SK-N-SH treated with all-trans-retinoic acid at 6 μM for 48 hours (cell line): ENCODE results near the gene BTBD19.
"Not testable (repeated sequence)": the region's sequence is repeated elsewhere in the genome, so short reads cannot be mapped to it uniquely, and the experiment has no call there.

Experiments used
- ATAC-seq: fragments of 200-7000 bp; cut with Tn5 transposase; 3 replicates; pipeline ENCODE4 v1.9.1; 2020; ENCODE audit warnings: mild to moderate bottlenecking, moderate library complexity
- BACH2 ChIP-seq: fragments of 250-450 bp; sonication (Bioruptor Pico); IDR thresholded peaks from 2 replicates; pipeline ENCODE4 v1.9.0; 2021; ENCODE audit warnings: mild to moderate bottlenecking, borderline replicate concordance
- CREB5 ChIP-seq: fragments of 250-450 bp; sonication (Bioruptor Pico); IDR thresholded peaks from 2 replicates; pipeline ENCODE4 v1.5.1; 2020; ENCODE audit warnings: low read depth, mild to moderate bottlenecking, moderate library complexity
- CSDC2 ChIP-seq: fragments of 250-450 bp; sonication (Bioruptor Pico); IDR thresholded peaks from 2 replicates; pipeline ENCODE4 v1.5.0; 2020; ENCODE audit warnings: mild to moderate bottlenecking, moderate library complexity
- CSRNP3 ChIP-seq: fragments of 250-450 bp; sonication (Bioruptor Pico); IDR thresholded peaks from 2 replicates; pipeline ENCODE4 v1.5.1; 2021; ENCODE audit warnings: mild to moderate bottlenecking, moderate library complexity
- GLIS3 ChIP-seq: fragments of 250-450 bp; sonication (Bioruptor Pico); IDR thresholded peaks from 2 replicates; pipeline ENCODE4 v1.5.0; 2020; ENCODE audit warnings: mild to moderate bottlenecking, moderate library complexity
- ISL1 ChIP-seq: fragments of 250-450 bp; sonication (Bioruptor Pico); IDR thresholded peaks from 2 replicates; pipeline ENCODE4 v2.1.2; 2022; ENCODE audit warnings: mild to moderate bottlenecking, moderate library complexity
- OSR1 ChIP-seq: fragments of 250-450 bp; sonication (Bioruptor Pico); IDR thresholded peaks from 2 replicates; pipeline ENCODE4 v1.8.0; 2022; ENCODE audit warnings: moderate library complexity, mild to moderate bottlenecking, inconsistent platforms
- PPARA ChIP-seq: fragments of 250-450 bp; sonication (Bioruptor Pico); IDR thresholded peaks from 2 replicates; pipeline ENCODE4 v1.5.0; 2020; ENCODE audit warnings: mild to moderate bottlenecking, borderline replicate concordance
- SNAI2 ChIP-seq: fragments of 250-450 bp; sonication (Bioruptor Pico); IDR thresholded peaks from 2 replicates; pipeline ENCODE4 v1.5.0; 2020; ENCODE audit warnings: mild to moderate bottlenecking, moderate library complexity
- TOX ChIP-seq: fragments of 250-450 bp; sonication (Bioruptor Pico); IDR thresholded peaks from 2 replicates; pipeline ENCODE4 v1.8.0; 2021; ENCODE audit warnings: mild to moderate bottlenecking, moderate library complexity, borderline replicate concordance
- TSHZ2 ChIP-seq: fragments of 250-450 bp; sonication (Bioruptor Pico); IDR thresholded peaks from 2 replicates; pipeline ENCODE4 v1.5.0; 2020; ENCODE audit warnings: mild to moderate bottlenecking, moderate library complexity
- ZC3H10 ChIP-seq: fragments of 250-450 bp; sonication (Bioruptor Pico); IDR thresholded peaks from 2 replicates; pipeline ENCODE4 v1.5.1; 2021; ENCODE audit warnings: mild to moderate bottlenecking, moderate library complexity
- ZFP3 ChIP-seq: fragments of 250-450 bp; sonication (Bioruptor Pico); IDR thresholded peaks from 2 replicates; pipeline ENCODE4 v1.5.0; 2020; ENCODE audit warnings: mild to moderate bottlenecking, moderate library complexity
- ZFP30 ChIP-seq: fragments of 450-650 bp; formaldehyde crosslinking; IDR thresholded peaks from 2 replicates; pipeline ENCODE4 v1.5.0; 2022; ENCODE audit warnings: mild to moderate bottlenecking, moderate library complexity
- ZNF565 ChIP-seq: fragments of 450-650 bp; formaldehyde crosslinking; conservative IDR thresholded peaks from 2 replicates; pipeline ENCODE4 v1.5.0; 2020; ENCODE audit warnings: low read depth, mild to moderate bottlenecking, moderate library complexity
- ZNF70 ChIP-seq: fragments of 450-650 bp; formaldehyde crosslinking; IDR thresholded peaks from 2 replicates; pipeline ENCODE4 v1.5.0; 2020; ENCODE audit warnings: mild to moderate bottlenecking, moderate library complexity
- TF ChIP-seq, protein P1 (sequence below): fragments of 250-450 bp; sonication (Bioruptor Pico); IDR thresholded peaks from 2 replicates; pipeline ENCODE4 v1.8.0; 2021; ENCODE audit warnings: low read depth, mild to moderate bottlenecking, moderate library complexity, borderline replicate concordance
- TF ChIP-seq, protein P2 (sequence below): fragments of 250-450 bp; sonication (Bioruptor Pico); IDR thresholded peaks from 2 replicates; pipeline ENCODE4 v1.8.0; 2020; ENCODE audit warnings: mild to moderate bottlenecking, moderate library complexity, borderline replicate concordance

The BTBD19 gene

DNA sequence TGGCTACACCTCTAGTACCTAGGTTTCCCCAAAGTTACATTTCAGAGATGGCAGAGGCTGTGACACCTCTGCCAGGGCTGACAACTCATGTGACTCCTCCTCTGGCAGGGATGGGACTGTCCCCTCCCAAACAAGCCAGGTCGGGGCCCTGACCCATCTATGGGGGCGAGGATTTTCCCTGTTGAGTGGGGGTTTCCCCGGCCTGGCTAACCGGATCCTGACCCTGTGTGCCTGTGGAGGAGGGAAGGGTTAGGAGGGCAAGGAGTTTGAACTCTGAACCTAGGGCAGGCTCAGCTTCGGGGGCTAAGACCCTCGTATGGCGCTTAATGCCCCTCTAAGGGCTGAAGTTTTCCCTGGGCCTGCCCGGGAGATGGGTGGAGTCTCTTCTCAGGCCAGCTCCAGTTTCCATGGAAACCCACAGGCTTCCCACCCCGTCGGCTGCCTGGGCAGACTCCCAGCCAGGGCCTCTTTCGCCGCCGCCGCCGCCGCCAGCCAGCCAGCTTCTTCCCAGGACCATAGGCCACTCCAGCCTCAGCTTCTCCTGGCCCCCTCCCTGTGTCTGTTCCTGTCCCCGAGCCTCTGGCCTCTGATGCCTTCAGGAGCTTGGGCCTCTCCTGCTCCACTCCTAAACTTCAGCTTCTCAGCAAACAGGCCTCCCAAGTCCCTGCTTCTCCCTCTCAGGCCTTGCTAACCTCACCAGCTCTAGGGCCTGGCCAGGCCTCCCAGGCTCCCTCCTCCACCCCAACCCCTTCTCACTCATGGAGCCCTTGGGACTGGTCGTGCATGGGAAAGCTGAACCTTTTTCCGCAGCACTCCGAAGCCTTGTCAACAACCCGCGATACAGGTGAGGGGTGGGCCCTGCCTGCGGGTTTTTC, at the start of gene BTBD19:
Gene BTBD19, plus strand, starts transcription at position 461 of the 875 bp plus-strand sequence. Its CDS starts 298 bp downstream, at position 759.
- TF ChIP-seq GLIS3 (peak; percentile 56), SNAI2 (CRISPR knock-in tag) (no peak)
- peak; percentile 51 for ATAC-seq

DNA sequence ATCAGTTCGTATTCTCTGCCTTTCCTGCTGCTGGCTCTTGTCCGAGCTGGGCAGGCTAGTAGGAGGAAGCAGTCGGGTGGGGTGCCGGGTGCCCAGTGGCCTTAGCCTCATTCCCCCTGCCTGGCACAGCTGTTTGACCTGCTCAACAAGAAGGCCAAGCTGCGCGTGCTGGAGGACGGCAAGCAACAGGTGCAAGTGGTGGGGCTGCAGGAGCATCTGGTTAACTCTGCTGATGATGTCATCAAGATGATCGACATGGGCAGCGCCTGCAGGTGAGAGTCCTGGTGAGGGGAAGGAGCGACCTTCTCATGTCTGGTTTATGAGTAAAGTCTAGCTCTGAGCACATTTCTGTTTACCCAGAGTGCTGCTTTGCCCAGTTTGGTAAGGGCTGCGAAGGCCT, 49.2 kb upstream of the BTBD19 start:
- TF ChIP-seq BACH2 (no peak), ZFP30 (no peak), ISL1 (no peak), ZNF565 (no peak), ZNF70 (CRISPR knock-in tag) (no peak), OSR1 (no peak), TSHZ2 (no peak), ZFP3 (no peak), CSRNP3 (no peak), ZC3H10 (CRISPR knock-in tag) (no peak), GLIS3 (no peak), CSDC2 (CRISPR knock-in tag) (no peak), TOX (CRISPR knock-in tag) (no peak)
- TF ChIP-seq, protein P1, sequence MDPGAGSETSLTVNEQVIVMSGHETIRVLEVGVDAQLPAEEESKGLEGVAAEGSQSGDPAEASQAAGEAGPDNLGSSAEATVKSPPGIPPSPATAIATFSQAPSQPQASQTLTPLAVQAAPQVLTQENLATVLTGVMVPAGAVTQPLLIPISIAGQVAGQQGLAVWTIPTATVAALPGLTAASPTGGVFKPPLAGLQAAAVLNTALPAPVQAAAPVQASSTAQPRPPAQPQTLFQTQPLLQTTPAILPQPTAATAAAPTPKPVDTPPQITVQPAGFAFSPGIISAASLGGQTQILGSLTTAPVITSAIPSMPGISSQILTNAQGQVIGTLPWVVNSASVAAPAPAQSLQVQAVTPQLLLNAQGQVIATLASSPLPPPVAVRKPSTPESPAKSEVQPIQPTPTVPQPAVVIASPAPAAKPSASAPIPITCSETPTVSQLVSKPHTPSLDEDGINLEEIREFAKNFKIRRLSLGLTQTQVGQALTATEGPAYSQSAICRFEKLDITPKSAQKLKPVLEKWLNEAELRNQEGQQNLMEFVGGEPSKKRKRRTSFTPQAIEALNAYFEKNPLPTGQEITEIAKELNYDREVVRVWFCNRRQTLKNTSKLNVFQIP = no peak
- TF ChIP-seq, protein P2, sequence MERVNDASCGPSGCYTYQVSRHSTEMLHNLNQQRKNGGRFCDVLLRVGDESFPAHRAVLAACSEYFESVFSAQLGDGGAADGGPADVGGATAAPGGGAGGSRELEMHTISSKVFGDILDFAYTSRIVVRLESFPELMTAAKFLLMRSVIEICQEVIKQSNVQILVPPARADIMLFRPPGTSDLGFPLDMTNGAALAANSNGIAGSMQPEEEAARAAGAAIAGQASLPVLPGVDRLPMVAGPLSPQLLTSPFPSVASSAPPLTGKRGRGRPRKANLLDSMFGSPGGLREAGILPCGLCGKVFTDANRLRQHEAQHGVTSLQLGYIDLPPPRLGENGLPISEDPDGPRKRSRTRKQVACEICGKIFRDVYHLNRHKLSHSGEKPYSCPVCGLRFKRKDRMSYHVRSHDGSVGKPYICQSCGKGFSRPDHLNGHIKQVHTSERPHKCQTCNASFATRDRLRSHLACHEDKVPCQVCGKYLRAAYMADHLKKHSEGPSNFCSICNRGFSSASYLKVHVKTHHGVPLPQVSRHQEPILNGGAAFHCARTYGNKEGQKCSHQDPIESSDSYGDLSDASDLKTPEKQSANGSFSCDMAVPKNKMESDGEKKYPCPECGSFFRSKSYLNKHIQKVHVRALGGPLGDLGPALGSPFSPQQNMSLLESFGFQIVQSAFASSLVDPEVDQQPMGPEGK (CRISPR knock-in tag) = no peak
- TF ChIP-seq, all 23 proteins: peak for 0
- no peak for ATAC-seq

DNA sequence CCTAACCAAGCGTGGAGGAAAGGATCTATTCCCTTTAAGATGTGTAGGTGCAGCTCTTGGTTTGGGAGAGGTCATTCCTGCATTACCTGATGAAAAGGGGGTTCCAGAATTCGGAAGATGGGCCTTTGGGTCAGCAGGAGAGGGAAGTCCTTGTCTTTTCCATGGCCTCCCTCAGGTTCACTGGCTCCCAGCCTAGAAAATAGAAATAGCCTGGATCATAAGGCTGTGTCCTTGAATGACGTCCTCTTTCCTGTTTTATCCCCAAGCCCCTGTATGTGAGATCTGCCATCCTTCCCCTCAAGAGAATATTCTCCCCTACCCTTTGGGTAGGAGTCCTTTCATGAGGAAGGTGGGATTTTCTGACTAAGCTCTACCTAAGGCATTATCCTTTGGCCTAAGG, 47.4 kb upstream of the BTBD19 start:
- no peak for TF ChIP-seq CSRNP3
- TF ChIP-seq ZFP3 = no peak
- no peak for TF ChIP-seq CSDC2 (CRISPR knock-in tag)
- no peak for TF ChIP-seq SNAI2 (CRISPR knock-in tag)
- TF ChIP-seq CREB5 = no peak
- no peak for TF ChIP-seq PPARA
- no peak for TF ChIP-seq OSR1
- TF ChIP-seq BACH2 = no peak
- TF ChIP-seq, protein P1 = no peak
- TF ChIP-seq ISL1 = no peak

DNA sequence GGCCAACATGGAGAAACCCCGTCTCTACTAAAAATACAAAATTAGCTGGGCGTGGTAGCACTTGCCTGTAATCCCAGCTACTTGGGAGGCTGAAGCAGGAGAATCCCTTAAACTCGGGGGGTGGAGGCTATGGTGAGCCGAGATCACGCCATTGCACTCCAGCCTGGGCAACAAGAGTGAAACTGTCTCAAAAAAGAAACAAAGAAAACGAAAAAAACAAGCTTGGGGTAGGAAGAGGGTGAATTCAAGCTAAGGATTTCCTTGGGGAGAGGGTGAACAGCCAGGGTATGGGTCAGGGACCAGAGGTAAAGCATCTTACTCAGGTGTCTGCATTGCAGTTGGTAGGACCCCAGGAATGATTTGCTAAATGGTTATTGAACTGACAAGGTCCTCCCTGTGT, 41.9 kb upstream of the BTBD19 start:
- not testable (repeated sequence) for ATAC-seq

More for the DNA sequence above, 47.4 kb upstream of the BTBD19 start:
- ATAC-seq = no peak
